GM13976 (cell line): ENCODE data around the gene TNNC2.
A peak's percentile ranks its signal among the peaks of the same experiment; 100 is the strongest.

ENCODE experiments used
- DNase-seq: peaks from one replicate; pipeline ENCODE4 v3.0.0; 2012; ENCODE audit warnings: low spot score
- CTCF ChIP-seq: IDR thresholded peaks from 2 replicates; pipeline ENCODE4 v1.5.1; 2012; ENCODE audit warnings: borderline replicate concordance, mild to moderate bottlenecking; ENCODE audit not compliant: insufficient read depth; ENCODE audit errors: extremely low read depth, missing control alignments, control extremely low read depth
- in situ Hi-C: fragments of 300-500 bp; cut with MboI; formaldehyde crosslinking; loops from one replicate; pipeline ENCODE4 v1.12.0; 2022; ENCODE audit warnings: low sequenced_read_pairs, mixed read lengths, inconsistent platforms; ENCODE audit not compliant: unreplicated experiment

Gene TNNC2

DNA sequence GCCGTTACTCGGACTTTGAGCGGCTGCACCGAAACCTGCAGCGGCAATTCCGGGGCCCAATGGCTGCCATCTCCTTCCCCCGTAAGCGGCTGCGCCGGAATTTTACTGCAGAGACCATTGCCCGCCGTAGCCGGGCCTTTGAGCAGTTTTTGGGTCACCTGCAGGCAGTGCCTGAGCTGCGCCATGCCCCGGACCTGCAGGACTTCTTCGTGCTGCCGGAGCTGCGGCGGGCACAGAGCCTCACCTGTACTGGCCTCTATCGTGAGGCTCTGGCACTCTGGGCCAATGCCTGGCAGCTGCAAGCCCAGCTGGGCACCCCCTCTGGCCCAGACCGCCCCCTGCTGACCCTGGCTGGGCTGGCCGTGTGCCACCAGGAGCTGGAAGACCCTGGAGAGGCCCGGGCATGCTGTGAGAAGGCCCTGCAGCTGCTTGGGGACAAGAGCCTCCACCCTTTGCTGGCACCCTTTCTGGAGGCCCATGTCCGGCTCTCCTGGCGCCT, 13.6 kb upstream of the TNNC2 start:
- in situ Hi-C loops: no loop called here
- TF ChIP-seq CTCF: no peak
- no peak for DNase-seq

DNA sequence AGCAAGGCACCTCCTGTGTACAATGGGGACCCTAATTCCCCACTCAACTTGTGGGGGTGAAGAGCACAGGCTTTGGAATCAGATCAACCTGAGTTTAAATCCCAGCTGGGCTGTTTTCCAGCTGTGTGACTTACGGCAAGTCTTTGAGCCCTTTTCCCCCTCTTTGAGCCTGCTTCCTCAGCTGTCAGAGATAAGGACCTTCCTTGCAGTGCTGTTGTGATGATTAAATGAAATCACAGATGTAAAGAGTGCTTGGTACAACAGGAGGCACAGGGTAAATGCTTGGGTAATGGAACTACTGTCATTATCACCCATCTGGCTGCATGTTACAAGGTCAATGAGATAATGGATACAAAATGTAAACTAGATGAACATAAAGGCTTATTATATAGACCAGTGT, 9.7 kb upstream of the TNNC2 start:
- DNase-seq: no peak
- no peak for TF ChIP-seq CTCF
- in situ Hi-C loops: no loop called here

DNA sequence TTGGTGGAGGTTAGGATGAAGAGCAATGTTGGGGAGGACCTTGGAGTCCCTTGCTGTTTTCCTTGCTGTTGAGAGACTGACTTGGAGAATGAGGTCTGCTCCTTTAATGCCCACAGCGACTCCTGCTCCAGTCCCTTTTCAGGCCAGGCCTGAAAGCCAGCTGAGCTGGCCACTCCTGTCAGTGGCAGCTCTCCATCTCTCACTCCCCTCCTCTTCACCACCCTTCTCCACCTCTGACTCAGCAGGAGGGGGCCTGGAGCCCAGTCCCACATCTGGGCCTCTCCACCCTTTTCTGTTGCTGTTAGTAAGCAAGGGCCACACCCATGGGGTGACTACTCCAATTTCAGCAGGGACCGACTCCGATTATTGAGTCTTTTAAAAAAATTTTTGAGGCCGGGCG, 8.7 kb upstream of the TNNC2 start:
- in situ Hi-C loops: no loop called here
- TF ChIP-seq CTCF: no peak
- DNase-seq: no peak

- no peak for TF ChIP-seq CTCF
- no peak for DNase-seq
- in situ Hi-C loops: no loop called here
These were observed 8.2 kb upstream of the TNNC2 start for GRCh38 chr20:45835329-45835765.

GRCh38 chr20:45834797-45835161, 7.7 kb upstream of the TNNC2 start:
- DNase-seq: no peak
- in situ Hi-C loops: no loop called here
- no peak for TF ChIP-seq CTCF

DNA sequence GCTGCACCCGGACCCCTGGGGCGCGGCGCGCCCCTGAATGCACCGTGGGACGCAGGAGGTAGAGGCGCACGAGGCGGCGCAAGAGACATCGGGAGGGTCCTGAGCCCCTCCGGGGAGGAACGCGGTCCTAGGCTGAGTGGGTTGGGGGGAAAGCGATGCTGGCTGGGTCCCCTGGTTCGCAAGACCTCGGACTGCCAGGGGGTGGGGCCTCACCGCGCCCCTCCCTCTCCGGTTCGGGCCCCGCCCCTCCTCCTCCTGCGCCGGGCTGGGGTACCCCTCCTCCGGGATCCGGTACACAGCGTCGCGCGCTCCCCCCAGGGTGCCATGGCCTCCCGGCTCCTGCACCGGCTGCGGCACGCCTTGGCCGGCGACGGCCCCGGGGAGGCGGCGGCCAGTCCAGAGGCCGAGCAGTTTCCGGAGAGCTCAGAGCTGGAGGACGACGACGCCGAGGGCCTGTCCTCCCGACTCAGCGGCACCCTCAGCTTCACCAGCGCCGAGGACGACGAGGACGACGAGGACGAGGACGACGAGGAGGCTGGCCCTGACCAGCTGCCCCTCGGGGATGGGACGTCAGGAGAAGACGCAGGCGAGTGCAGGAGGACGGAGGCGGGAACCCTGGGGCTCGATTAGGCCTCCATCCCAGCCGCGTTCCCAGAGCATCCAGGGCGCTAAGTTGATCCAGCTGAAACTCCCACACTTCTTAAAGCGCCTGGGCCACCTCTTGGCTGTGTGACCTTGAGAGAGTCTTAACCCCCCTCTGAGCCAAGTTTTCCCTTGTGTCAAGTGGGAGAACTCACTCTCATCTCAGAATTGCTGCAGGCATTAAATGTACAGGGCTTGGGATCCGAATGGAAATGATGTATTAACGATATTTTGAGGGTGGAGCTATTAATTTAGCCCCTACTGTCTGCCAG, 7.0 kb upstream of the TNNC2 start:
- no peak for TF ChIP-seq CTCF
- DNase-seq: peak; percentile 85
- in situ Hi-C loops: no loop called here
